WTC11 (cell line): Measurements from ENCODE around the gene ZNF593OS. TPM values are rescaled to one million over a fixed set of nuclear protein-coding genes. Genes with fewer than 3 reads are reported as not detected.

Source experiments
- ATAC-seq: fragments of 200-7000 bp; cut with Tn5 transposase; 2 replicates; pipeline ENCODE4 v1.10.0; 2021; ENCODE audit warnings: mild to moderate bottlenecking, moderate library complexity
- CTCF ChIA-PET: fragments of 300-600 bp; sonication (Branson Sonifier 250); formaldehyde crosslinking; loops from one replicate; lab custom pipeline; 2021; ENCODE audit warnings: antibody characterized with exemption; lab: Charles Lee
- POLR2A ChIA-PET: fragments of 350-600 bp; sonication (Branson Sonifier 250); formaldehyde crosslinking; loops from one replicate; lab custom pipeline; 2021; ENCODE audit warnings: antibody characterized with exemption; lab: Charles Lee
- DNase-seq: peaks from one replicate; pipeline ENCODE4 v3.0.0; 2021; ENCODE audit warnings: low spot score
- H3K27ac Mint-ChIP-seq: 2 replicates; pipeline ENCODE4 v1.8.0; 2021; ENCODE audit warnings: mixed read lengths
- H3K27me3 Mint-ChIP-seq: 2 replicates; pipeline ENCODE4 v1.8.0; 2021; ENCODE audit warnings: low read depth, mild to moderate bottlenecking, moderate library complexity, mixed read lengths
- H3K36me3 Mint-ChIP-seq: 2 replicates; pipeline ENCODE4 v1.8.0; 2021; ENCODE audit warnings: mixed read lengths
- H3K4me1 Mint-ChIP-seq: 2 replicates; pipeline ENCODE4 v1.8.0; 2022; ENCODE audit warnings: mixed read lengths
- H3K4me3 Mint-ChIP-seq: 2 replicates; pipeline ENCODE4 v1.8.0; 2021; ENCODE audit warnings: mild to moderate bottlenecking, moderate library complexity, mixed read lengths
- H3K9me3 Mint-ChIP-seq: 2 replicates; pipeline ENCODE4 v1.8.0; 2021; ENCODE audit warnings: mixed read lengths
- ATF6 ChIP-seq: sonication (generic); formaldehyde crosslinking; IDR thresholded peaks from 2 replicates; pipeline ENCODE4 v1.8.1; 2023; ENCODE audit warnings: mild to moderate bottlenecking, missing genetic modification reagents
- CTCF ChIP-seq: fragments of 200-600 bp; IDR thresholded peaks from 2 replicates; pipeline ENCODE4 v1.8.0; 2022; ENCODE audit warnings: antibody characterized with exemption
- ESRRA ChIP-seq: sonication (generic); formaldehyde crosslinking; IDR thresholded peaks from 2 replicates; pipeline ENCODE4 v1.8.1; 2022; ENCODE audit warnings: mild to moderate bottlenecking, missing genetic modification reagents, borderline replicate concordance
- GRHL2 ChIP-seq: fragments of 250-450 bp; sonication (Bioruptor Pico); IDR thresholded peaks from 2 replicates; pipeline ENCODE4 v1.8.0; 2022; ENCODE audit warnings: mild to moderate bottlenecking, moderate library complexity; ENCODE audit not compliant: insufficient replicate concordance, severe bottlenecking
- IRF2 ChIP-seq: sonication (generic); formaldehyde crosslinking; IDR thresholded peaks from 2 replicates; pipeline ENCODE4 v1.8.0; 2022; ENCODE audit warnings: low read depth, missing genetic modification reagents, borderline replicate concordance
- JAZF1 ChIP-seq: fragments of 250-450 bp; sonication (Bioruptor Pico); IDR thresholded peaks from 2 replicates; pipeline ENCODE4 v1.9.0; 2021; ENCODE audit warnings: moderate library complexity, mild to moderate bottlenecking, inconsistent platforms
- MYBL2 ChIP-seq: sonication (generic); formaldehyde crosslinking; IDR thresholded peaks from 2 replicates; pipeline ENCODE4 v1.8.1; 2023; ENCODE audit warnings: mild to moderate bottlenecking, moderate library complexity, missing genetic modification reagents
- PREB ChIP-seq: sonication (generic); formaldehyde crosslinking; IDR thresholded peaks from 2 replicates; pipeline ENCODE4 v1.8.1; 2022; ENCODE audit warnings: mild to moderate bottlenecking, missing genetic modification reagents, moderate library complexity, borderline replicate concordance
- RORB ChIP-seq: fragments of 250-450 bp; sonication (Bioruptor Pico); IDR thresholded peaks from 2 replicates; pipeline ENCODE4 v1.9.0; 2021; ENCODE audit warnings: mild to moderate bottlenecking
- STAT6 ChIP-seq: sonication (generic); formaldehyde crosslinking; conservative IDR thresholded peaks from 2 replicates; pipeline ENCODE4 v1.8.1; 2023; ENCODE audit warnings: mild to moderate bottlenecking, low read depth, missing genetic modification reagents, moderate library complexity
- USF2 ChIP-seq: sonication (generic); formaldehyde crosslinking; IDR thresholded peaks from 2 replicates; pipeline ENCODE4 v1.8.1; 2023; ENCODE audit warnings: mild to moderate bottlenecking, missing genetic modification reagents, moderate library complexity
- ZNF219 ChIP-seq: sonication (generic); formaldehyde crosslinking; IDR thresholded peaks from 2 replicates; pipeline ENCODE4 v1.8.0; 2023; ENCODE audit warnings: missing genetic modification reagents, mild to moderate bottlenecking, borderline replicate concordance
- ZSCAN18 ChIP-seq: fragments of 250-450 bp; sonication (Bioruptor Pico); IDR thresholded peaks from 2 replicates; pipeline ENCODE4 v2.1.2; 2022; ENCODE audit warnings: mild to moderate bottlenecking, moderate library complexity
- total RNA-seq: library from RNA; stranded (reverse); gene quantifications from 3 replicates; pipeline ENCODE4 v1.2.3, GENCODE V29; 2021

The ZNF593OS gene
- total RNA-seq, 1 experiment from 2014 or later, result not detected

- H3K4me1 Mint-ChIP-seq, result peaks cover 12% of the 10 kb centered on the region
- ChIA-PET CTCF (interaction anchor here (0.6 to 0.7 kb wide), 2 partner anchors 20 to 105 kb away, joined by 3 read pairs; no protein-coding TSS in a partner anchor), POLR2A (no interaction called here)
- no peak for TF ChIP-seq USF2 (CRISPR knock-in tag)
- no peak for TF ChIP-seq STAT6
- no peak for TF ChIP-seq MYBL2 (CRISPR knock-in tag)
- no peak for TF ChIP-seq GRHL2 (CRISPR knock-in tag)
- TF ChIP-seq ESRRA, result no peak
- TF ChIP-seq, all 79 proteins: peak for 0
- H3K36me3 Mint-ChIP-seq, result 0 out of 2 replicates have a peak, but pooled peaks cover 3% of the 10 kb centered on the region
- H3K4me3 Mint-ChIP-seq, result no peak overlapping the region
- H3K27ac Mint-ChIP-seq, result no peak overlapping the region
- no peak for ATAC-seq
- no peaks in the 10 kb centered on the region for H3K9me3 Mint-ChIP-seq
- no peaks in the 10 kb centered on the region for H3K27me3 Mint-ChIP-seq
- no peak for DNase-seq
These were observed 47.0 kb downstream of the ZNF593OS start for GRCh38 chr1:26124418-26125331.

GRCh38 chr1:26122988-26123973 lies 48.4 kb downstream of the ZNF593OS start:
- no peak for ATAC-seq
- ChIA-PET CTCF (interaction anchor here (0.7 to 1.5 kb wide), 2 partner anchors 87 to 111 kb away, joined by 3 to 6 read pairs; partner anchors contain the start of gene CEP85), POLR2A (no interaction called here)
- H3K9me3 Mint-ChIP-seq, result no peaks in the 10 kb centered on the region
- 0 out of 2 replicates have a peak, but pooled peaks cover 8% of the 10 kb centered on the region for H3K36me3 Mint-ChIP-seq
- H3K27ac Mint-ChIP-seq, result no peak overlapping the region
- no peak overlapping the region for H3K4me3 Mint-ChIP-seq
- DNase-seq, result no peak
- H3K4me1 Mint-ChIP-seq, result peaks cover 12% of the 10 kb centered on the region
- no peaks in the 10 kb centered on the region for H3K27me3 Mint-ChIP-seq
- TF ChIP-seq CTCF, result no peak
- TF ChIP-seq ATF6 (CRISPR knock-in tag), result no peak
- no peak for TF ChIP-seq RORB (CRISPR knock-in tag)
- no peak for TF ChIP-seq IRF2 (CRISPR knock-in tag)
- no peak for TF ChIP-seq ZSCAN18 (CRISPR knock-in tag)
- TF ChIP-seq STAT6, result no peak
- no peak for TF ChIP-seq JAZF1
- no peak for TF ChIP-seq ZNF219 (CRISPR knock-in tag)
- TF ChIP-seq PREB, result no peak
